Tibial artery (tissue), 4 donors: Measurements from ENCODE around the gene ELAVL3.

ENCODE experiments used
- DNase-seq, 2 donors: peaks; one replicate each; pipeline ENCODE4 v3.0.0-alpha.2; 2019
- H3K27ac ChIP-seq, 2 donors: fragments of 200-600 bp; sonication (generic) in 1 of 2; 1 replicate in 1 of 2; 2 replicates in 1 of 2; pipeline ENCODE4 v1.5.1; 2018 to 2019; ENCODE audit warnings: mild to moderate bottlenecking in 1 of 2
- H3K27me3 ChIP-seq, 2 donors: fragments of 200-600 bp; sonication (generic) in 1 of 2; one replicate each; pipeline versions ENCODE4 v1.5.1 to v1.6.0; 2016 to 2019
- H3K36me3 ChIP-seq, 3 donors: fragments of 200-600 bp; sonication (generic) in 2 of 3; one replicate each; pipeline ENCODE4 v1.5.1; 2016 to 2019; ENCODE audit warnings: mild to moderate bottlenecking in 2 of 3
- H3K4me1 ChIP-seq, 4 donors: fragments of 200-600 bp; sonication (generic) in 2 of 4; 1 replicate in 3 of 4; 2 replicates in 1 of 4; pipeline ENCODE4 v1.5.1; 2016 to 2019
- H3K4me3 ChIP-seq, 2 donors: fragments of 200-600 bp; sonication (generic) in 1 of 2; 1 replicate in 1 of 2; 2 replicates in 1 of 2; pipeline ENCODE4 v1.5.1; 2018 to 2019; ENCODE audit warnings: mild to moderate bottlenecking in 2 of 2
- H3K9me3 ChIP-seq, 3 donors: fragments of 200-600 bp; sonication (generic) in 1 of 3; one replicate each; pipeline ENCODE4 v1.5.1; 2016 to 2019
- CTCF ChIP-seq, 2 experiments: fragments of 200-600 bp in 1 of 2; fragments of 450-650 bp in 1 of 2; IDR thresholded peaks; one replicate each; pipeline ENCODE4 v1.5.1; 2017 to 2019; ENCODE audit warnings: antibody characterized with exemption in 2 of 2, mild to moderate bottlenecking in 1 of 2, moderate library complexity in 1 of 2
- intact Hi-C: fragments of 100-400 bp; cut with DNase I; formaldehyde crosslinking; loops from one replicate; pipeline ENCODE4 v1.15.0; 2023; ENCODE audit warnings: low total_unique reads

Gene ELAVL3

DNA sequence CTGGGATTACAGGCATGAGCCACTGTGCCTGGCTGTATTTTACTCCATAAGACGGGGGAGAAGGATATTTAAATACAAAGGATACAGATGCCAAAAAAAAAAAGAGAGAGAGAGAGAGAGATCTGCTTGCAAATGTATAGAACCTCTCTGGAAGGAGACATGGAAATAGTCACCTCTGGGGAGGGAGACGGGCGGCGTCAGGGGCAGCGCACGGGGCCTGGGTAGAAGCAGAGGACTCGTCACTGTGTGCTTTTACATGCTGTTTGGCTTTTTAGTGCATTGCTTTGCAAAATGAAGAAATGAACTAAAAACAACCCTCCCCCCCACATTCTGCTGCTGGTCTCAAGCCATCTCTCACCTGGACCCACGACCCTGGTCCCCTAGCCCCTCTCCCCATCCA, 29.6 kb upstream of the ELAVL3 start:
- no peak for TF ChIP-seq CTCF (IDR thresholded peaks at IDR 0.05)
- intact Hi-C loops: no loop called here
- H3K36me3 ChIP-seq: peaks cover 8 to 43% (median 28%) of the 10 kb centered on the region in 3 donors

DNA sequence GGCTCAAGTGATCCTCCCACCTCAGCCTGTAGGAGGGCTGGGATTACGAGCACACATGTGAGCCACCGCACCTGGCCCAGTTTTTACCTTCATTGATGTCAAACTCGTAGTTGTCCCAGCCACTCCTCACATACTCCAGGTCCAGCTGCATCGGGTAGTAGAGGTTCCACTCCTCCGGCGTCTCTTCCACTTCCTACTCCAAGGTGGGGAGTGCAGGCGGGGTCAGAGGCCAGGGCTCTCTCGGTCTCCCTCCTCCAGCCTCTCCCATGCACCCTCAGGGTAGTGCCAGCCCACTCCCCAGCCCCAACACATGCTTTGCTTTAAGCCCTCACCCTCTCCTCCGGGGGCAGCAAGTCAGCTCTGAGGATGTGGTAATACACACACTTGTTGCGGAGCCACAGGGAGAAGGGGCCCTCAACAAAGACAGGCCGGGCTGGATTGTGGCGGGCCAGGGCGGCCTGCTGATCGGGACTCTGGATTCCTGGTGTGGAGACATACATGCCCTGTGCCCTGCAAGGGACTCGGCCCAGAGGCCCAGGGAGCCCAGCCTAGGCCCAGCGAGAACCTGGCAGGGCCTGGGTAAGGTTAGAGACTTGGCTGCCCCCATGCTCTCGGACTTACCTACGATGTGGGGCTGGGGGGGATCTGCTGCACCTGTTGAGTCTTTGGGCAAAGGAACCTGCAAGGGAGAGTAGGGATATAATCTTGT, 26.7 kb upstream of the ELAVL3 start:
- no peaks in the 10 kb centered on the region for H3K27me3 ChIP-seq
- H3K4me1 ChIP-seq: peaks cover 0 to 10% (median 7%) of the 10 kb centered on the region in 4 donors
- intact Hi-C loops: no loop called here
- TF ChIP-seq CTCF (IDR thresholded peaks at IDR 0.05): no peak
- H3K27ac ChIP-seq: no peak overlapping the region
- H3K9me3 ChIP-seq: no peaks in the 10 kb centered on the region
- peaks cover under 1 to 33% (median 12%) of the 10 kb centered on the region in 3 donors for H3K36me3 ChIP-seq
- no peak overlapping the region for H3K4me3 ChIP-seq
- DNase-seq: no peak

More for the DNA sequence above, 29.6 kb upstream of the ELAVL3 start:
- no peak for DNase-seq
- Histone ChIP-seq H3K9me3 (no peaks in the 10 kb centered on the region), H3K27me3 (no peaks in the 10 kb centered on the region), H3K4me3 (no peak overlapping the region), H3K4me1 (peaks cover 0 to 8% (median 5%) of the 10 kb centered on the region in 4 donors), H3K27ac (no peak overlapping the region)

- DNase-seq: no peak
- Histone ChIP-seq H3K9me3 (no peaks in the 10 kb centered on the region), H3K4me1 (peaks cover 0 to 10% (median 7%) of the 10 kb centered on the region in 4 donors), H3K27me3 (no peaks in the 10 kb centered on the region), H3K27ac (no peak overlapping the region), H3K4me3 (no peak overlapping the region), H3K36me3 (peaks cover 0 to 31% (median 6%) of the 10 kb centered on the region in 3 donors)
- intact Hi-C loops: no loop called here
- TF ChIP-seq CTCF (IDR thresholded peaks at IDR 0.05): no peak
Observed at GRCh38 chr19:11506967-11507366, 26.1 kb upstream of the ELAVL3 start.

DNA sequence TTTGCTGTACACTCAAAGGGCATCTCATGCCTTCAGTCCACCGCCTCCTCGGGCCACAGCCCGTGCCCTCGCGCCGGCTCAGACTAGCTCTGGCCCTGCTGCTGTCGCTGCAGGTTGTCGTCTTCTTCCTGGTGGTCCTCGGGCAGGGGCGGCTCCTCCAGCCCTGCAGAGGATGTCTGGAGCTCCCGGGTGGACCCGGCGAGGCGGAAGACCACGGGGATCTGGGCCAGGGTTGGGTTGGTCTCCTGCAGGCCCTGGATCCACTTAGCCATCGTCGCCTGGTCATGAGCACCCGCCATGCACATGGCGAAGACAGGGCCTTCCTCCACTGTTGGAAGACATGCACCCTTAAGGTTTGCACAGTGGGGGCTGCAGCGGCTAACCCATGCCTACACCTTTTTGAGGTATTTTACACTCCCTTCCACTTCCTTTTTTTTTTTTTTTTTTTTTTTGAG, 25.3 kb upstream of the ELAVL3 start:
- peak overlapping the region; percentile 91 to 97 for H3K27ac ChIP-seq

DNA sequence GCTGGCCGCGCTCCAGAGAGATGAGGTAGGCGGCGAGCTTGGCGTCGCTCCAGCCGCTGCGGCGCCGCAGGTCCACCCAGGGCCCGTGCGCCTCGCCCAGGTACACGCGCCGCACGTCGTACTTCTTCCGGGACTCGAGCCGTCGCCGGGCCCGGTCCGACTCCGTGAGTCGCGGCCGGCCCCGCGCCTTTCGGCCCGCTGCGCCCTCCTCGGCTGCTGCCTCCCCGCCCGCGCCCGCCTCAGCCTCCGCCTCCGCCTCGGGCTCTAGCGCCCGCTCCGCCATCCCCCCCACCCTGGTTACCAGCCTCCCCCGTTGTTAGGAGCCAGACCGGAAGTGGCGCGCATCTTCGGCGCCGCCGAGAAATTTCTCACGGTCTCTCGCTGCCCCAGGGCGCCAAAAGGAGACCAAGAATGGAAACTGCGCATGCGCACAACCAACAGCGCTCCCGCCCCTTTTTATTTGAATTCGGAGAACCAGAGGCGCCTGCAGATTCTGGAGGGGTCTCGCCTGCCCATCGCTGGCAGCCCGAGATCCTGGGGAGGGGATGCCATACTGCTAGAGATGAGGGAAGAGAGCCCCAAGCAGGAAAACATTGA, 24.8 kb upstream of the ELAVL3 start, which contains the start of gene ZNF653:
Gene ZNF653 (minus strand): TSS at position 336 of the 597 bp plus-strand sequence. CDS start 53 bp downstream, at position 283.
- peak; percentile 90 to 96 for DNase-seq
- peak within 1 kb of the TSS; percentile 91 to 97 for H3K27ac ChIP-seq
- no peaks in the 10 kb centered on the region for H3K9me3 ChIP-seq
- no peak for TF ChIP-seq CTCF (IDR thresholded peaks at IDR 0.05)
- peaks cover 0 to 30% (median 0%) of the 10 kb centered on the region in 3 donors for H3K36me3 ChIP-seq
- peak within 1 kb of the TSS; percentile 75 to 92 for H3K4me3 ChIP-seq
- no peaks in the 10 kb centered on the region for H3K27me3 ChIP-seq
- intact Hi-C loops: no loop called here
- H3K4me1 ChIP-seq: peaks cover 0 to 10% (median 7%) of the 10 kb centered on the region in 4 donors

More for the DNA sequence above, 25.3 kb upstream of the ELAVL3 start:
- H3K36me3 ChIP-seq: peaks cover 0 to 30% (median 2%) of the 10 kb centered on the region in 3 donors
- TF ChIP-seq CTCF (IDR thresholded peaks at IDR 0.05): no peak
- intact Hi-C loops: no loop called here
- H3K4me1 ChIP-seq: peaks cover 0 to 10% (median 7%) of the 10 kb centered on the region in 4 donors
- H3K4me3 ChIP-seq: peak overlapping the region; percentile 75 to 92
- DNase-seq: no peak
- H3K27me3 ChIP-seq: no peaks in the 10 kb centered on the region
- H3K9me3 ChIP-seq: no peaks in the 10 kb centered on the region
